Stimulated activated CD4-positive, alpha-beta T cell treated with anti-CD3 and anti-CD28 coated beads, Interleukin-15, amount 100 ng/mL, for 48 hours (primary cell): Measurements from ENCODE around the gene SEMA6D.
"Not testable (repeated sequence)": the region's sequence is repeated elsewhere in the genome, so short reads cannot be mapped to it uniquely, and the experiment has no call there.

Source experiments
- DNase-seq, 2 donors: peaks; one replicate each; pipeline ENCODE4 v3.0.0-alpha.2; 2020; ENCODE audit warnings: low read depth in 2 of 2

Gene SEMA6D

GRCh38 chr15:47718497-47719437, 1.5 kb downstream of the SEMA6D start:
- DNase-seq = no peak

GRCh38 chr15:47719730-47720129, 2.4 kb downstream of the SEMA6D start:
- no peak for DNase-seq

GRCh38 chr15:47720555-47720954, 3.2 kb downstream of the SEMA6D start:
- DNase-seq = no peak

GRCh38 chr15:47721676-47722075, 4.4 kb downstream of the SEMA6D start:
- no peak for DNase-seq

GRCh38 chr15:47724346-47724745, 7.0 kb downstream of the SEMA6D start:
- DNase-seq = no peak

GRCh38 chr15:47725051-47725450, 7.7 kb downstream of the SEMA6D start:
- DNase-seq = no peak

GRCh38 chr15:47725906-47726305, 8.6 kb downstream of the SEMA6D start:
- DNase-seq = no peak

- DNase-seq = no peak
These were observed 9.1 kb downstream of the SEMA6D start for GRCh38 chr15:47726399-47726823.

GRCh38 chr15:47727137-47727536, 9.8 kb downstream of the SEMA6D start:
- DNase-seq = no peak

GRCh38 chr15:47727676-47728075, 10.4 kb downstream of the SEMA6D start:
- DNase-seq = no peak

GRCh38 chr15:47728426-47728825, 11.1 kb downstream of the SEMA6D start:
- no peak for DNase-seq

- no peak for DNase-seq
These were observed 11.6 kb downstream of the SEMA6D start for GRCh38 chr15:47728886-47729285.

- DNase-seq = no peak
These were observed 13.9 kb downstream of the SEMA6D start for GRCh38 chr15:47731230-47731629.

GRCh38 chr15:47732248-47732647, 14.9 kb downstream of the SEMA6D start:
- DNase-seq = no peak

- DNase-seq = no peak
These were observed 15.8 kb downstream of the SEMA6D start for GRCh38 chr15:47733085-47733484.

GRCh38 chr15:47736143-47736786, 19.0 kb downstream of the SEMA6D start:
- DNase-seq = no peak

GRCh38 chr15:47737477-47737876, 20.2 kb downstream of the SEMA6D start:
- no peak for DNase-seq

- not testable (repeated sequence) for DNase-seq
These were observed 21.0 kb downstream of the SEMA6D start for GRCh38 chr15:47738144-47738825.

GRCh38 chr15:47741082-47741481, 23.8 kb downstream of the SEMA6D start:
- DNase-seq = no peak

GRCh38 chr15:47741907-47742306, 24.6 kb downstream of the SEMA6D start:
- no peak for DNase-seq

GRCh38 chr15:47742334-47742733, 25.0 kb downstream of the SEMA6D start:
- DNase-seq = no peak

GRCh38 chr15:47742742-47743141, 25.4 kb downstream of the SEMA6D start:
- no peak for DNase-seq
